Activated T-cell treated with anti-CD3 and anti-CD28 coated beads for 1 hour (primary cell): ENCODE data around the gene ZBTB24.

Source experiments
- DNase-seq: peaks from one replicate; pipeline ENCODE4 v3.0.0-alpha.2; 2020; ENCODE audit warnings: low read depth

The ZBTB24 gene

DNA sequence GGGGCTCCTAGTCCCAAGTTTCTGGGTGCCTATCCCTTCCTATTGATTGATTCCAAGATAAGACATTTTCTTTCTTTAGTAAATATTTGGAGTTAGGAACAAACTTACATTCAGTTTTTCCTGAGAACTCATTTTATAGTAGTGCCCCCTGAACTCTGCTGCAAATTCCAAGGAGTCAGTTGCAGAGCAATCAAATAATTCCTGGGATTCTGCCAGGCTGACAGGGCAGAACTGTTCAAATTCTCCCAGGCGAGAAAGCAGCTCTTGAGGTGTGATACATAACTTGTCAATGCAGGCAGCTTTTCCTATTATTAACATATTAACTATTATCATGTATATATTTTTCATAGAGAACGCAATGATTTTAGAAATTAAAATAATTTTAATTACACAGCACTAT, 15.9 kb upstream of the ZBTB24 start:
- no peak for DNase-seq

DNA sequence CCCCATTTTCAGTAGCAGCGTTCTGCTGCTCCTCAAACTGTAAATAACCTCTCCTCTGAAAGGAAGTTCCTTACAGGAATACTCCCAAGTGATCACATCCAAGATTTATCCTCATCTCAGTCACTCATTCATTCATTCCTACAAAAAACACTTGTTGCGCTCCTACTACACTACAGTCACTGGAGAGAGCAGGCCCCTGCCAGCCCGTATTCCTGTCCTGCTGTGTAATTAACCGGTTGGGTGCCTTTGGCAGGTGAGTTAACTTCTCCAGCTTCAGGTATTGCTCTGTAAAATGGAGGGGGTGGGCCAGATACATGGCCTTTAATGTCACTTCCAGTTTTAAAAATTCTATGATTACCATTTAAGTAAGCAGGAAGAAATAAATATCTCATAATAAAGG, 15.0 kb upstream of the ZBTB24 start:
- no peak for DNase-seq

DNA sequence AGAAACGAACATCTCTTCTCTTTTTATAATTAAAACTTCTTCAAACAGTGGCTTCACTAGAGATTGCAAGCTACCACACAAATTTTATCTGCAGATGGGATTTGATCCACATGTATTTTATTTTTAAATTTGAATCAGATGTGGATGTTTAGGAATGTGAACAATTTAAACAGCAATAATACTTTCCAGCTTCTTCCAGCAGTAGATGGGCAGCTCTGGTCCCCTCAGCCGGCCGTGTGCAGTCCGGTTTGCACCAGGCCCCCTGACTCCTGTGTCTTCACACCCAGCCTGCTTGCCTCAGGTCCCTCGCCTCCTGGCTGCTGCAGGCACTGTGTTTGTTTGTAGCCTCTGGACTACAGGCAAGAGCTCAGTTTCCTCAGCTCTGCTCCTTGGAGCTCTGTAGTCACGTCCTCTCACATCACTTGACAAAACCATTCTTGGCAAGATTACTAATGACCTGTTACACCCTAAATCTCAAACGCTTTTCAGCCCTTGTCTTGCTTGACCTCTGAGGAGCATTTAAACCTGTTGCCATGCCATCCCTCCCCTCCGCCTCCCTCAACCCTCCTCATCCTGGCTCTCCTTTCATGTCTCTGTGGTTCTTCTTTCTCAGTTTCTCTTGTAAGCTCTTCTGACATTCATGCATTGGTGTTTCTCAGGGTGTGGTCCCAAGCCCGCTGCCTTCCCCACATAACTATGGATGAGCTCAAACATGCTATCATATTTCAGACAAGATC, 13.2 kb upstream of the ZBTB24 start:
- DNase-seq, result no peak

DNA sequence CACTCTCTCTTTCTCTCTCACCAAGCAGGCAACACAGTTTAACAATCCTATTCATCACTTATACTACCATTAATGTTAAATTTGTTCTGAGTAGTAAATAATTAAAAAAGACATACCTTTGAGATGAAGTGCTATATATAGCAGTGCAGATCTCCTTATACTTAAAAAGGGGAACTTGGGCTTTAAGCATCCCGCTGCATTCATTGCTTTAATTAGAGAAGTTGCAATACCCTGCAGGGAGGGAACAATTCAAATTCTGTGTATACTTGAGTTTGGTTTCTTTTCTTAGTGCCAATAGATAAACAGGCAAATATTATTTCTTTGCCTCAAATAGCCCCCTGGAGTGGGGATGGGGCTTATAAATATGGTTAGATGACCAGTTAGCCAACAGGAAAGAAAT, 10.8 kb upstream of the ZBTB24 start:
- no peak for DNase-seq

DNA sequence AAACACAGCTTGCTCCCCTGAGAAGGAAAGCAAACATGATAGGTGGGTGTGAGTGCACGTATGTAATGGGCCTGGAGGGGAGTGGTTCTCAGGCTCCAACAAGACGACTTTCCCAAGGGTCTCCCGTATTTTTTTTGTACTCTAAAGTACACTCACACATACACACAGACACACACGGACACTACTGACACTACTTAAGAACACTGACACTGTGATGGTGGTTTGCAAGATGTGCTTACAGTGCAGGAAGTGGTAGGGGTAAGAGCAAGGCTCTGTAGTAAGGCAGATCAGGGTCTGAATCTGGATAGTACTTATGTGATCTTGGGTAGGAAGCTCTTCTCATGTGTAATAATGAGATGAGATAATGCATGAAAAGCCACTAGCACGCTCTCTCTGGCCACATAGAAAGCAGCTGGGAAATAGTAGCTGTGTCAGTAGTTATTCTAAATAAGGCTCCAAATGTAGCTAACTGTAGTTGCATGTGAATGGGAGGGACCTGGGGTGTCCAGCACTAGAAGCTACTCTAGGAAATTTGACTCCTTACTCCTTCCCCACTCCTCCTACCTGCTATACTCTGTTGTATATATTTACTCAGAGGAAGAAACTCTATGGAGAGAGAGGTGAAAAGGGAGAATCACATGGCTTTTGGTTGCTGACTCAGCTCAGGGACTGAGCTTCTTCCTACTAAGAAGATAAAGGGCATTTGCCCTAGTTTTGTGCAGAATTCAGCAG, 8.4 kb upstream of the ZBTB24 start:
- DNase-seq, result no peak

DNA sequence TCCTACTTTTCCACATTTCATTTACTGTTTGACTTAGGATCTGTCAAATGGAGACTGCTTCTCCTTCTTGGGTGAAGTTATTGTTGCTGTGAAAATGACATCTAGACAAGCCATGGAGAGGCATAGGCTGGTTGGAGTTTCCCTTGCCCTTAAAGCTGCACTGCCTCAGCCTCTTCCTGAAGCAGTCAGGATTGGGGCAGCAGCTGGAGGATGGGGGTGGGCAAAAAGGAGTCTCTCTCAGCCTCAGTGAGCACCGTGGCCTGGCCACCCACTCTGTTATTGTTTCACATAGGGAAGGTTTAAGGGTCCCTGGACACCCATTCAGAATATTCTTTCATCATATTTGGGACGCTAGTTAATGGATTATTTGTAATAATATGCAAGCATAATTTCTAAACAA, 7.7 kb upstream of the ZBTB24 start:
- DNase-seq, result no peak

DNA sequence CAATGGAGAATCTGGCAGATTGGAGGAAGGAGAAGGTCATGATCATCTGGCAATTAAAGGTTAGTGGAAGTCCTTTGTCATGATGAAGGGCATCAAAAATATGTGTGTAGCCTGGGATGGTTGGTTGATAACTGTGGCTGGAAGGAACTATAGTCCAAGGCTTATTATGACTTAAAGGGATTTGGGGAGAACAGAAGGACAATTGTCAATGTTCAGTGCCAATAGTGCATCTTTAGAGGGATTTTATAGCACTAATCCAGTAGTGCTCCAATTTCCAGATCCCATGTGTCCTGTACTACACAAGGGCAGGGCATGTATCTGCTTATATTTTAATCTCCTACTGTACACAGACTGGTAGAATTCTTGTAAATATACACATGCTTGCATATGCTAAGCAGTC, 5.0 kb upstream of the ZBTB24 start:
- DNase-seq, result no peak

DNA sequence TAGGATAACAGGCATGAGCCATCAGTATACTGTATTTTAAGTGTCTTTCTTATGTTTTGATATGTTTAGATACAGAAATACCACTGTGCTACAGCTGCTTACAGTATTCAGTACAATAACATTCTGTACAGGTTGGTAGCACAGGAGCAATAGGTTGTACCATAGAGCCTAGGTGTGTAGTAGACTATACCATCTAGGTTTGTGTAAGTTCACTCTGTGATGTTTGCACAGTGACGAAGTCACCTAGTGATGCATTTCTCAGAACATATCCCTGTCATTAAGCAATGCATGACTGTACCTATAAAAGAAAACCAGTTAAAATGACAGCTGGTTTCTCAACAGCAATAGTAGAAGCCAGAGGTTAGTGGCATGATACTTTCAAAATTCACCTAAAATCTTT, 3.0 kb upstream of the ZBTB24 start:
- DNase-seq, result no peak

DNA sequence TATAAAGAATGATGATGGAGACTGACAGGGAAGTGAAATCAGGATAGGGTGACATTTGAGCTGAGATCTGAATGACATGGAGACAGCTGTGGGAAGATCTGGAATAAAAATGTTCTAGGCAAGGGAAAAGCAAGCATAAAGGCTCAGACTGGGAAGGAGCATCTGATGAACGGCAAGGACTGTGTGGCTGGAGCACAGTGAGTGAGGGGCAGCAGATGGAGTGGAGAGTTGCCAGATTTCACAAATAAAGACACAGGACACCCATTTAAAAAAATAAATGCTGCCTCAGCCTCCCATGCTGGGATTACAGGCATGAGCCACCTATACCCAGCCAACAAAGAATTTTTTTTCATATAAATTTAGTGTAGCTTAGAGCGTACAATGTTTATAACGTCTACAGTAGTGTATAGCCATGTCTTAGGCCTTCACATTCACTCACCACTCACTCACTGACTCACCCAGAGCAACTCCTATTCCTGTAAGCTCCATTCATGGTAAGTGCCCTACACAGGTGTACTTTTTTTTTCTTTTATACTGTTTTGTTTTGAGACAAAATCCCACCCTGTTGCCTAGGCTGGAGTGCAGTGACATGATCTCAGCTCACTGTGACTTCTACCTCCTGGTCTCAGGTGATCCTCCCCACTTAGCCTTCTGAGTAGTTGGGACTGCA, 2.4 kb upstream of the ZBTB24 start:
- DNase-seq, result no peak

DNA sequence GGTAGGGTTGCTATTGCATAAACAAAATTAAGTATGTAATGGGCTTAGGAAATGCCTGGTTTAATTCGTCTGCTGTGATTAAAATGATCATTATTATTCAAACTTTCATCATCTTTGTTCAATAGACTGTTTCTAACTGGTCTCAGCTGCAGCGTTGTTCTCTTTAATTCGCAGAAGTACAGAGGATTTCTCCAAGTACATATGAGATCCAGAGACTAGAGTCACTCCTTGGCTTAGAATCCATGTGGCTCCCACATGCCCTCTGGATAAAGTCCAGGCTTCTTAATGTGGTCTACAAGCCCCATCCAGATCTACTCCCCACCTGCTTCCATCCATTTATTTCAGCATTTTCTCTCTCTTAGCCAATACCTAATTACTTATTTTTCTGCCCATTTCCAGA, 1.1 kb upstream of the ZBTB24 start:
- no peak for DNase-seq

DNA sequence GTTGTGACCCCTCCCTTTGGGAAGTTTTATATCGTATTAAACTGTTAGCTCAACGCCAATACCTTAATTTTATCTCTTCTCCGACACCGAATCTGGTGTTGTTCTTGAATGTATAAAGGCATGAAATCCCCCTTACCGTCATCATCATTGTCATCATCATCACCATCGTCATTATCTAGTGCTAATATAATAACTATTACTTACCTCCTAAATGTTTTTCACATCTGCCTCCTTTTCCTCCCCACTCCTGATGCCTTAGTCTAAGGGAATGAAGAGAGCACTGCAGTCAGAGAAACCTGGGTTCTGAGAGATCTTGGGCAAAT, 677 bp upstream of the ZBTB24 start:
- DNase-seq, result no peak

DNA sequence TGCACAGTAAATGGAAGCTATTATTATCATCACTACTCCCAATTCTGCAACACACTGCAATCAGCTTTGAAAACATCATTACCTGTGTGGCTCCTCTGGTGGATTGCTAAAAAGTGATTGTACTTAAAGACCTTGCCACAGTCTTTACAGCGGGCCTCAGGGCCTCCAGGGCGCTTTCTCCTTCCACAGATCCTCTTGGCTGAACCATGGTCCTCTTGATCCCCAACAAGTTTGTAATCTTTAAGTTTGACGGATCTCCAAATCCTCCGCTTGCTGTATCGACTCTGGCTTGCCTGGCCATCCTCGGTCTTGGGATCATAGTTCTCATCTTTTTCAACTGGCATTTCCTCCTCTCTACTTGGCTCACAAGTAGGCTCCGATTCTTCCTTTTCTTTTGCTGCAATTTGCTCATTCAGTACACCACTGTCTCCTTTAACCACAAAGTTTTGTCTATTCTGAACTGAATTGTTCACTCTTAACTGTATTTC, 2.0 kb downstream of the ZBTB24 start:
- DNase-seq, result no peak

DNA sequence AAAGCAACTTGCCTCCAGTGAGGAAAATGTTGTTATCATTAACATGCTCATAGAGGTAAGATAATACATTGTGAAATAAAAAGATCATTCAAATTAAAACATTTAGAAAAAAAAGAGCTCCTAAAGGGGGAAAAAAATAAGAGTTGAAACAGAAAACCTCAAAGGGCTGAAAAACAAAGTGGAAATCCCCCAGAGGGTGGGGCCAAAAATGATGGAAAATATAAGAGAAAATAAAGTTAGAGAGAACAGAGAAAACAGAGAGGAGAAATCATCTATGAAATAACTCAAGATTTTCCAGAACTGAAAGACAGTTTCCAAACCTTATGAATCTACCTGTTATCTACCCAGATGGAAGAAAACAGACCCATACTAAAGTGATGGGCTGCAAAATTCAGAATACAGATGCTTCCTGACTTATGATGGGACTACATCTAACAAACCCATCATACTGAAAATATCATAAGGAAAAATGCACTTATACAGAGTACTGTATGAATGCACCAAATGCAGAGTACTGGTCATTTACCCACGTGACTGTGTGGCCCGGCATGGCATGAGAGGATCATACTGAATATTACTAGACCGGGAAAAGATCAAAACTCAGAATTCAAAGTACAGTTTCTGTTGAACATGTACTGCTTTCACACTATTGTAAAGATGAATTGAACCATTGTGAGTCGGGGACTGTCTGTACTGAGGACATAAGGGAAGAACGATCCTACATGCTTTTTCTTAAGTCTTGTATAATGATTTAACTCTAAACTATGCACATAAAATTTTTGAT, 4.0 kb downstream of the ZBTB24 start:
- DNase-seq, result no peak

DNA sequence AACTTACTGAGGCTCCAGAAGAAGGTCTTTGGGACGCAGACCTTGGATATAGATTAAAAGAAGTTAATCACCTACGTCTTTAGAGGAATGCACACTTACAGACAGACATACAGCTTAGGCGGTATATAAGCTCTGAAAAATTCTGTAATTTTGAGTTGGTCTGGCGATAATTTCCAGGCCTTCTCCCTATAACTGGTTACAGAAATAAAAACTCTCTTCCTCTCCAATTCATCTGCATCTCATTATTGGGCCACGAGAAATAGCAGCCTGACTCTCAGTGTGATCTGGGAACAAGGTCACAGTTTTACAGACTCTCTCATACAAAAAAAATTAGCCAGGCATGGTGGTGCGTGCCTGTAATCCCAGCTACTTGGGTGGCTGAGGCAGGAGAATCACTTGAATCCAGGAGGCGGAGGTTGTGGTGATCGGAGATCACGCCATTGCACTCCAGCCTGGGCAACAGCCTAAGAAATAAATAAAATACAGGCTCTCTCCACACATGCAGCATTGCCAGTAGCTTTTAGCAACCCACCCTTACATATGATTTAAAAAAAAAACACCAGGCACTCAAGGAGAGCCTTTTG, 4.7 kb downstream of the ZBTB24 start:
- no peak for DNase-seq

DNA sequence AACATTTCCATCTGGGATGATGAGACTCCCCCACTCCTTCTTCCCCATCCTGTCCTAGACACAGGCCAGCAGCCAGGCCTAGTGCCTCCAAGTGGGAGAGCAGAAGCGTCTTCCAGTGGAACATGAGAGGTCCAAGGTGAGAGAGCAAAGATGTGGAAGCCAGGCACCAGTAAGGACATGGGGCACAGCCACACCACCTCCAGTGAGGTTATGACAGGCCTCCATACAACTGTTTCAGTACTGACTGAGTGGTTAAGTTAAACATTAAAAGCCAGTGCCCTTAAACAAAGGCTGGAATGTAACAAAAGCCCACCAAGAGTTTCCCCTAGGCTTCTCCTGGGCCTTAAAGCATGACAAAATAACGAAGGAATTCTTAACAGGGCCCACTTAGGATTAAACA, 5.3 kb downstream of the ZBTB24 start:
- no peak for DNase-seq

DNA sequence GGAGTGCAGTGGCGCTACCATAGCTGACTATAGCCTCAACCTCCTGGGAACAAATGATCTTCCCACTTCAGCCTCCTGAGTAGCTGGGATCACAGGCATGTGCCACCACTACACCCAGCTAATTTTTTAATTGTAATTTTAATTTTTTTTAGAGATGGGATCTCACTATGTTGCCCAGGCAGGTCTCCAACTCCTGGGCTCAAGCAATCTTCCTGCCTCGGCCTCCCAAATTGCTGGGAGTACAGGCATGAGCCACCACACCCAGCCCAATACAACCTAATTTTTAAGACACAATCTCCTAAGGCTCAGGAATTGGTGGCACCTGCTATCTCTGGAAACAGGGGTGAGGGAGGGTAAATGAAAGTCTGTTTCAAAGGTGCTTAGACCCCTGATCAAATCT, 5.8 kb downstream of the ZBTB24 start:
- DNase-seq, result no peak

DNA sequence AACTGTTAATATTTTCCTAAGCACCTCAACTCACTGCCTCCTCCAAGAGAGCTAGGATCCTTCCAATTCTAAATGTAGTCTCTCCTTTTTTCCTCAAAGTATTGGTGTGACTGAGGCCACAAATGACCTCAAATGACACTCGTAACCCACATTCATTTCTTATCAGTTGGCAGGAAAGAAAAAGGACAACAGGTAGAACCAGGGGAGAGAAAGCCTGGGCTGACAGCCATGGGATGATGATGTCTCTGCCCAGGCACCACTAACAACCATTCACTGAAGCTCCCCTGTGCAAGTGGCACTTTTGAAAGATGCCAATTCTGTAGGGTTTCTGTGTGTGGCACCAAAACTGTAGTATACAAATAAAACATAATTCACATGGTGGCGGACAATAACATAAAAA, 7.4 kb downstream of the ZBTB24 start:
- no peak for DNase-seq

DNA sequence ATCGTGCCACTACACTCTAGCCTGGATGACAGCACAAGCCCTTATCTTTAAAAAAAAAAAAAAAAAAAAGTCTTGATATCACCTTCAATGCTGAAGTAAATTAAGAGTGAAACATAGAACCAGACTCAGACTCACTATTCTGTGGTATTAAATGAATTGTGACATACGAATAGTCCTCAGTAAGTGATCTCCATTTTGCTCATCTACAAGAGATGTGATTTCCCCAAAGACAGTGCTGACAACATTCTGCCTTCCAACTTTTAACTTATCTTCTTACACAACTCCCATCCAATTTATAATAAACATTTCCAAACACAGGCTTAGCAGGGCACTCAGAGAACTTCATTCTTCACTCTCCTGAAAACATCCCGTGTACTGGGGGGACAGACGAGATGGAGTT, 8.0 kb downstream of the ZBTB24 start:
- no peak for DNase-seq

DNA sequence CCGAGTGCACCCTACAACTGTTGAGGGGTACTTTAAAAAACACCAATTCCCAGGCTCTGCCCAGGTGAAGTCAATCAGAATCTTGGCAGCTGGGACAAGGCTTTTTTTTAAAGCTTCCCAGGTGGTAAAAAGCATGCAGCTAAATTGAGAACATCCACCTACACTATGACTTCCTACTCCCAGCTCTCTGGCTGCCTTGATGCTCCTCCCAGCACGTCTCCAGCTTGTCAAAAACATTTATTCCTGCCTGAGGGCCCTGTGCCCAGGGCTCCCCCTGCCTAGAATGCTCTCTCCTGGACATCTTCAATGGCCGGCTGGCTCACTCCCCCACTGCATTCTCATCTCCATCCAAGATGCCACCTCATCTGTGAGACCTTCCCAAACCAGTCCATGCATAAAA, 9.9 kb downstream of the ZBTB24 start:
- DNase-seq, result no peak

DNA sequence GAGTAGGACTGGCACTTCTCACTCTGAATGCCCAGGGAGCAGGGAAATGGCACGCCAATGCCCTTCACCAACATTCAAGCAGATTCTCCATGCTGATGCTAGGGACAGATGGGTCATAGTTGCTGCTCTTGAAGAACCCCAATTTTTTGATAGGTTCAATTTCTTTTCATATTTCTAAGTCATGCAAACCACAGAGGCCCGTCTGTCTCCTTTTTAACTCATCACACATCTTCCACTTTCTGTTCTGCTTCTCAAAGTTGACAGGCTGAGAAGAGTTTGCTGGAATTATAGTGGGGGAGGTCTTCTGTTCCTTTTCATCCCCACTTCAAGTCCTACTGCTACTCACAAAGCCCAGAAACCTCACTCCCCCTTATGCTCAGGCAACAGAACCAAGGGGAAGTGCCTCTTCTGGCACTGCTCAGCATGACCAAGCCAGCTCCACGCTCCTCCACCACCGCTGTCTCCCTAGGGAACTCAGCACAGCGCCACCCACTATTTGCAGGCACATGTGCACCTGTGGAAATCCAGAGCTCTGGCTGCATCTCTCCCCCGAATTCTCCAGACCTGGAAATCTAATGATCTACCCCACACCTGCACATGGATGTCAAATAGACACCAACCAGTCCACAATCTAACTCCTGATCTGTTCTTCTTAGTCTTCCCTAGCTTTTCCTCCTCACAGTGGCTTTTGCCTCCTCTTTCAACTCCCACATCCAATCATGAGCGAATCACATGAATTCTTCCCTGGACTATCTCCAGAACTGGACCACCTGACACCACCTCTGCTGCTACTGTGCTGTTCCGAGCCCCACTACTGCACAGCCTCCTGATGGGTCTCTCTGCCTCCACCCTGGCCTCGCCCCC, 10.7 kb downstream of the ZBTB24 start:
- no peak for DNase-seq

DNA sequence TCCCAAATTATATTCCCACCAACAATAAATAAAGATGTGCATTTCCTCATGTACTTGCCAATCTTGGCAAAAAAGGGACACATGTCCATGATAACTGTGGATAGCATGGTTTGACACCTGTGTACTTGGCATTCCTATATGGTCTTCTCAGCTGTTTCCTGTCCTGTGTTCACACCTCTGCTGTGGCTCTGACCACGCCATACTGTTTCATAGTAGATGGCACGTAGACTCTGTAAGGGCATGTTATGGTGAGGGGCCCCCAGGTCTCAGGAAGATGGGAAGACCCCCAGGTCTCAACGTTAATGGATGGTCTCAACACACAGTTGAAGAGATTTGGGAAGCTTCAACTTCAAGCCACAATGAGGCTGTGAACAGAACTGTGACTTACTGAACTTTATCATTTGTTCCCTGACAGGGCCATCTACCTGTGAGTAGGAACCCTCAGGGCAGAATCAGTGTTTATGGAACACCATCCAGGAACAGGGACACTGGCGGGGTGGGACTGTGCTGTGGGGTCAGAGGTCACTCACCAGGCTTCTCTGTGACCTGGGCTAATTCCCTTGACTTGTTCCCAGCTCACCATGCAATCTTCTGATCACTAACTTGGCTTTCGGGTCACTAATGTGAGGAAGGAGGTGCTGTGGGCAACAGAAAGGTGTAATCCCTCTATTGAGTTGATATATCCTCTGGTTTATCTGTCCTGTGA, 11.8 kb downstream of the ZBTB24 start:
- no peak for DNase-seq
